Measurements from ENCODE around the gene TBX18. TPM values are rescaled to one million over a fixed set of nuclear protein-coding genes. Genes with fewer than 3 reads are reported as not detected.

TBX18 gene
- total RNA-seq (2022) (not detected in 2 replicates), Bru-seq, nascent RNA (not detected), BruChase-seq, experiment 1, labeled RNA remaining after a 2-hour chase (percentile 2 among the genes with signal in this experiment), BruChase-seq, experiment 2, labeled RNA remaining after a 6-hour chase (not detected)
- long read RNA-seq = 0 reads

DNA sequence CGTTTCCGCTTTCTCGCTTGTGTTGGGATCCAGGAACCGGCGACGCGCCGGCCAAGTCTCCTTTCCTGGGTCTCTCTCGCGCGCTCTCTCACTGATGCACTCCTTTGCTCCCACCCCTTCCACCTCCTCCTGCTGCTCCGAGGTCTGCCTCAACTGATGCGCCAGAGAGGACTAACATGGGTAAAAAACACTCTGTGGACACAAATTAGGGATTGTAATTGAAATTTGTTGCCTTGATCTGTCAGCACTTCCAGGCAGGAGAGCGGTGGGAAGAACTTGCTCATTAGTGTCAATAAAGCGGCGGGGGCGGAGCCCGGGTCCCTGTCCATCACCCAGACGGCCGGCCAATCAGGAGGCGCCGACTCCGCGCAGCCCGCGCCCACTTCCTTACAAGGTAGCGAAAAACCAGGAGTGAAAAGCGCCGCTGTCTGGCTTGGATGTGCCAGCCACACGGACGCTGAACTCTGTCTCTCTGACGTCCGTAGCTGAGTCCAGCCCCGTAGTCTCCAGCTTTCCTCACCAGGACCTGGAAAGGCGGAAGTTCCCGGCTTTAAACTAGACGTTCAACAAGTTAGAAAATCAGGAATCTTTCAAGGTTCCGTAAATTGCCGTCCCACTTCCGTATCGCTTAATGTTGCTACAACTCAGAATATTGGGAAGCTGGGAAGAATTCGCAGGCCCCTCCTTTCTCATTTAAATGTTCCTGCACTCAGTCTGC, at the start of gene TBX18:
TBX18 (minus strand) TSS at position 267 of the 718 bp plus-strand sequence. CDS start 417 bp downstream, outside the sequence.
- TF ChIP-seq, protein P1, sequence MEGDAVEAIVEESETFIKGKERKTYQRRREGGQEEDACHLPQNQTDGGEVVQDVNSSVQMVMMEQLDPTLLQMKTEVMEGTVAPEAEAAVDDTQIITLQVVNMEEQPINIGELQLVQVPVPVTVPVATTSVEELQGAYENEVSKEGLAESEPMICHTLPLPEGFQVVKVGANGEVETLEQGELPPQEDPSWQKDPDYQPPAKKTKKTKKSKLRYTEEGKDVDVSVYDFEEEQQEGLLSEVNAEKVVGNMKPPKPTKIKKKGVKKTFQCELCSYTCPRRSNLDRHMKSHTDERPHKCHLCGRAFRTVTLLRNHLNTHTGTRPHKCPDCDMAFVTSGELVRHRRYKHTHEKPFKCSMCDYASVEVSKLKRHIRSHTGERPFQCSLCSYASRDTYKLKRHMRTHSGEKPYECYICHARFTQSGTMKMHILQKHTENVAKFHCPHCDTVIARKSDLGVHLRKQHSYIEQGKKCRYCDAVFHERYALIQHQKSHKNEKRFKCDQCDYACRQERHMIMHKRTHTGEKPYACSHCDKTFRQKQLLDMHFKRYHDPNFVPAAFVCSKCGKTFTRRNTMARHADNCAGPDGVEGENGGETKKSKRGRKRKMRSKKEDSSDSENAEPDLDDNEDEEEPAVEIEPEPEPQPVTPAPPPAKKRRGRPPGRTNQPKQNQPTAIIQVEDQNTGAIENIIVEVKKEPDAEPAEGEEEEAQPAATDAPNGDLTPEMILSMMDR (IDR thresholded peaks at IDR 0.05; ENCODE audit: insufficient read depth in 1 of 2, low read depth in 1 of 2, low read length in 1 of 2, severe bottlenecking in 1 of 2, unreplicated experiment in 1 of 2) = no peak
- H3K36me3 Mint-ChIP-seq (ENCODE audit: insufficient read depth, unreplicated experiment) = no peaks in the 10 kb centered on the region
- CTCF ChIA-PET = no interaction called here
- H3K9me3 Mint-ChIP-seq (ENCODE audit: unreplicated experiment) = no peaks in the 10 kb centered on the region
- no peak within 1 kb of the TSS for H3K27ac Mint-ChIP-seq (ENCODE audit: unreplicated experiment)
- H3K4me1 Mint-ChIP-seq (ENCODE audit: low read depth, unreplicated experiment) = no peaks in the 10 kb centered on the region
- intact Hi-C loops (cut with micrococcal nuclease; ENCODE audit: unreplicated experiment) = no loop called here
- DNase-seq = no peak
- Histone ChIP-seq H3K4me1 (no peaks in the 10 kb centered on the region), H3K36me3 (ENCODE audit: control insufficient read depth, insufficient read depth, low read length) (no peaks in the 10 kb centered on the region), H3K4me3 (ENCODE audit: low read depth, low read length) (no peak within 1 kb of the TSS), H3K9me3 (no peaks in the 10 kb centered on the region), H3K27me3 (replicated peaks; ENCODE audit: control insufficient read depth, insufficient read depth, low read length) (no peaks in the 10 kb centered on the region)
- H3K27me3 Mint-ChIP-seq (ENCODE audit: insufficient read depth, unreplicated experiment) = peaks cover 2% of the 10 kb centered on the region
- no peak within 1 kb of the TSS for H3K4me3 Mint-ChIP-seq (ENCODE audit: unreplicated experiment)
- POLR2A ChIA-PET = no interaction called here
- BruUV-seq (replicated peaks) = no TSS peak

DNA sequence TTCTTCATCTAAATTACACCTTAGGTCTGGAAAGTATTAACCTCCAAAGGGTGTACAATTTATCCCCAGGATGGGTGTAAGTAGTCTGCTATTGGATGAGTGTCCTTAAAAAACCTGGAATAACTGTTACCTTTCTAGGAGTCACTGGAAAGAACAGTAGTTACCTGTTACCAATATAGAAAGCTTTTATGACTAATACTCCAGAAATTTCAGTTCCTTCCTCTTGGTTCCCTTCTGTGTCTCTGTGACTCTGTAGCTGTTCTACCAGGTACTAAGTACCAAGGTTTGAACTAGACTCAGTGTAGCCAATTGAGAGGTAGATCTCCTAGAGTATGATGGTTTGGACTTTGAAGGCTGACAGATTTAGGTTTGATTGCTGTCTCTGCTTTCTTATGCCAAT, 47.0 kb upstream of the TBX18 start:
- Mint-ChIP-seq H3K9me3 (ENCODE audit: unreplicated experiment) (no peaks in the 10 kb centered on the region), H3K27me3 (ENCODE audit: insufficient read depth, unreplicated experiment) (no peaks in the 10 kb centered on the region), H3K4me3 (ENCODE audit: unreplicated experiment) (no peak overlapping the region), H3K36me3 (ENCODE audit: insufficient read depth, unreplicated experiment) (no peaks in the 10 kb centered on the region), H3K27ac (ENCODE audit: unreplicated experiment) (no peak overlapping the region), H3K4me1 (ENCODE audit: low read depth, unreplicated experiment) (no peaks in the 10 kb centered on the region)
- POLR2A ChIA-PET = no interaction called here
- BruUV-seq (replicated peaks) = no TSS peak
- CTCF ChIA-PET = no interaction called here
- no peaks in the 10 kb centered on the region for H3K27me3 ChIP-seq (replicated peaks; ENCODE audit: control insufficient read depth, insufficient read depth, low read length)
- H3K36me3 ChIP-seq (ENCODE audit: control insufficient read depth, insufficient read depth, low read length) = no peaks in the 10 kb centered on the region
- no peaks in the 10 kb centered on the region for H3K9me3 ChIP-seq
- intact Hi-C loops (cut with micrococcal nuclease; ENCODE audit: unreplicated experiment) = no loop called here
- no peak for DNase-seq
- no peak overlapping the region for H3K4me3 ChIP-seq (ENCODE audit: low read depth, low read length)
- H3K4me1 ChIP-seq = no peaks in the 10 kb centered on the region
- TF ChIP-seq, protein P1 (IDR thresholded peaks at IDR 0.05; ENCODE audit: insufficient read depth in 1 of 2, low read depth in 1 of 2, low read length in 1 of 2, severe bottlenecking in 1 of 2, unreplicated experiment in 1 of 2) = no peak

DNA sequence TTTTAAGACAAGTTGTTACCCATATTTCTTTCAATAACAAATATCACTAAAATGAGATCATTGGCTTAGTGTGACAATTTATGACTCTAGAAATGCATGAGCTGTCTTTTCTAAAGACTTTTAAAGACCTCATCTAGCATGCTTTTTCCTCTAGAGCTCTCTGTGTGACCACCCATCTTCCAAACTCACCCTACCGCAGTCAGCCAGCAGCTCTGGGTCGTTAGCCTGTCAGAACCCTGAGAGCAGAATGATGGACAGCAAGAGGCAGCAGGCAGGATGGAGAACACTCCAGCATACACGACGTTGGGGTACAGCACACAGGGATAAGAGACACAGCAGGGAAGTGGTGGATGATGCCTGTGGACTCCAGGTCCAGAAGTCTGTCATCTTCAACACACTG, 45.1 kb upstream of the TBX18 start:
- CTCF ChIA-PET = no interaction called here
- Mint-ChIP-seq H3K4me1 (ENCODE audit: low read depth, unreplicated experiment) (no peaks in the 10 kb centered on the region), H3K9me3 (ENCODE audit: unreplicated experiment) (no peaks in the 10 kb centered on the region), H3K36me3 (ENCODE audit: insufficient read depth, unreplicated experiment) (no peaks in the 10 kb centered on the region), H3K27ac (ENCODE audit: unreplicated experiment) (no peak overlapping the region), H3K27me3 (ENCODE audit: insufficient read depth, unreplicated experiment) (no peaks in the 10 kb centered on the region), H3K4me3 (ENCODE audit: unreplicated experiment) (no peak overlapping the region)
- H3K9me3 ChIP-seq = no peaks in the 10 kb centered on the region
- DNase-seq = no peak
- no peak overlapping the region for H3K4me3 ChIP-seq (ENCODE audit: low read depth, low read length)
- TF ChIP-seq, protein P1 (IDR thresholded peaks at IDR 0.05; ENCODE audit: insufficient read depth in 1 of 2, low read depth in 1 of 2, low read length in 1 of 2, severe bottlenecking in 1 of 2, unreplicated experiment in 1 of 2) = no peak
- BruUV-seq (replicated peaks) = no TSS peak
- POLR2A ChIA-PET = no interaction called here
- intact Hi-C loops (cut with micrococcal nuclease; ENCODE audit: unreplicated experiment) = no loop called here
- H3K36me3 ChIP-seq (ENCODE audit: control insufficient read depth, insufficient read depth, low read length) = no peaks in the 10 kb centered on the region
- H3K27me3 ChIP-seq (replicated peaks; ENCODE audit: control insufficient read depth, insufficient read depth, low read length) = no peaks in the 10 kb centered on the region
- no peaks in the 10 kb centered on the region for H3K4me1 ChIP-seq
